ENCODE measurements around the gene FAM53B.

GRCh38 chr10:124694481-124695220, 49.5 kb downstream of the FAM53B start:
- TF ChIP-seq CTCF (IDR thresholded peaks at IDR 0.05) (no peak), ZFX (IDR thresholded peaks at IDR 0.05; ENCODE audit: borderline replicate concordance) (no peak)

Measured in 22Rv1 (cell line).